Transverse colon (tissue), 4 donors: ENCODE data around the gene C19orf73. TPM values are rescaled to one million over a fixed set of nuclear protein-coding genes. Genes with fewer than 3 reads are reported as not detected.

Experiments used
- DNase-seq: peaks from one replicate; pipeline ENCODE4 v3.0.0-alpha.2; 2019
- H3K27ac ChIP-seq, 4 donors: fragments of 200-600 bp; sonication (generic); 2 replicates each; pipeline ENCODE4 v1.5.1; 2016 to 2018; ENCODE audit warnings: inconsistent platforms in 4 of 4
- H3K27me3 ChIP-seq: fragments of 200-600 bp; sonication (generic); 2 replicates; pipeline ENCODE4 v1.5.1; 2017; ENCODE audit warnings: inconsistent platforms
- H3K36me3 ChIP-seq, 4 donors: fragments of 200-600 bp; sonication (generic); 2 replicates each; pipeline ENCODE4 v1.5.1; 2017 to 2019; ENCODE audit warnings: inconsistent platforms in 4 of 4
- H3K4me1 ChIP-seq, 4 donors: fragments of 200-600 bp; sonication (generic); 2 replicates each; pipeline ENCODE4 v1.5.1; 2017 to 2020; ENCODE audit warnings: inconsistent platforms in 4 of 4
- H3K4me3 ChIP-seq, 4 donors: fragments of 200-600 bp; sonication (generic); 1 replicate in 1 of 4; 2 replicates in 3 of 4; pipeline versions ENCODE4 v1.5.1 to v1.6.1; 2017 to 2019; ENCODE audit warnings: inconsistent platforms in 4 of 4
- H3K9me3 ChIP-seq, 2 donors: fragments of 200-600 bp; sonication (generic); 2 replicates each; pipeline ENCODE4 v1.5.1; 2017 to 2019; ENCODE audit warnings: inconsistent platforms in 2 of 2
- CTCF ChIP-seq, 5 experiments: fragments of 200-600 bp in 3 of 5; fragments of 450-650 bp in 2 of 5; sonication (generic) in 3 of 5; IDR thresholded peaks; 1 replicate in 2 of 5; 2 replicates in 3 of 5; pipeline ENCODE4 v1.5.1; 2016 to 2017; ENCODE audit warnings: antibody characterized with exemption in 5 of 5, inconsistent platforms in 3 of 5, mild to moderate bottlenecking in 2 of 5, moderate library complexity in 1 of 5
- EP300 ChIP-seq: sonication (generic); formaldehyde crosslinking; IDR thresholded peaks from one replicate; pipeline ENCODE4 v1.6.1; 2017; ENCODE audit warnings: antibody characterized with exemption, low read depth
- POLR2A ChIP-seq: fragments of 450-650 bp; IDR thresholded peaks from one replicate; pipeline ENCODE4 v1.6.1; 2016; ENCODE audit warnings: antibody characterized with exemption, mild to moderate bottlenecking, moderate library complexity
- POLR2AphosphoS5 ChIP-seq, 3 donors: sonication (generic); formaldehyde crosslinking; IDR thresholded peaks; one replicate each; pipeline ENCODE4 v1.6.1; 2016; ENCODE audit warnings: antibody characterized with exemption in 3 of 3
- WGBS, 2 donors: methylation state at CpG; one replicate each; pipeline ENCODE4 v1.1.5; 2018; ENCODE audit warnings: low coverage in 1 of 2; 5-methylcytosine and 5-hydroxymethylcytosine counted together
- in situ Hi-C, 4 donors: fragments of 200-750 bp; cut with MboI; loops; one replicate each; pipeline versions ENCODE4 v1.15.0 to v1.15.1; 2017; ENCODE audit warnings: low sequenced_read_pairs in 3 of 4, low pct_ligation_motif_present in 1 of 4, low pct_unique_long_range_greater_than_20kb in 1 of 4
- intact Hi-C: fragments of 100-400 bp; cut with DNase I; formaldehyde crosslinking; loops from one replicate; pipeline ENCODE4 v1.15.1; 2023; ENCODE audit warnings: low total_unique reads
- total RNA-seq, 4 donors: library from RNA; depleted of rRNA; stranded (reverse); fragments of >200 nt; gene quantifications; one replicate each; pipeline ENCODE4 v1.1.0, GENCODE V29; 2016

C19orf73 gene
- total RNA-seq, 4 donors from 2014 or later, result 7.5 to 12.5 (median 8.2) TPM; not detected in 1

GRCh38 chr19:49103331-49104085 lies 15.4 kb downstream of the C19orf73 start:
- DNase-seq, result no peak
- no peak overlapping the region for H3K27ac ChIP-seq
- H3K27me3 ChIP-seq, result no peaks in the 10 kb centered on the region
- intact Hi-C loops, result no loop called here
- no peak for TF ChIP-seq EP300
- no peak for TF ChIP-seq POLR2A
- no peak for TF ChIP-seq CTCF (IDR thresholded peaks at IDR 0.05)
- TF ChIP-seq POLR2AphosphoS5 (IDR thresholded peaks at IDR 0.05), result no peak
- in situ Hi-C loops, result no loop called here
- H3K36me3 ChIP-seq, result peaks cover 0 to 73% (median 27%) of the 10 kb centered on the region in 4 donors
- 89% methylated on average over 33 of the region's 33 CpGs; no CpG with 5 or more reads in 1 of the 2 donors for WGBS, 2 donors
- H3K4me1 ChIP-seq, result no peaks in the 10 kb centered on the region
- no peak overlapping the region for H3K4me3 ChIP-seq
- H3K9me3 ChIP-seq, result no peaks in the 10 kb centered on the region

GRCh38 chr19:49102303-49102702 lies 16.6 kb downstream of the C19orf73 start:
- Histone ChIP-seq H3K9me3 (no peaks in the 10 kb centered on the region), H3K4me1 (peaks cover 0 to 3% (median 0%) of the 10 kb centered on the region in 4 donors), H3K4me3 (no peak overlapping the region), H3K27me3 (no peaks in the 10 kb centered on the region), H3K36me3 (peaks cover 0 to 65% (median 24%) of the 10 kb centered on the region in 4 donors), H3K27ac (no peak overlapping the region)
- TF ChIP-seq CTCF (IDR thresholded peaks at IDR 0.05), result no peak
- no peak for TF ChIP-seq POLR2A
- TF ChIP-seq EP300, result no peak
- TF ChIP-seq POLR2AphosphoS5 (IDR thresholded peaks at IDR 0.05), result no peak
- intact Hi-C loops, result no loop called here
- no peak for DNase-seq
- WGBS, 2 donors, result 86% methylated on average over 12 of the region's 12 CpGs; no CpG with 5 or more reads in 1 of the 2 donors
- in situ Hi-C loops, result no loop called here

GRCh38 chr19:49101160-49101559 lies 17.8 kb downstream of the C19orf73 start:
- intact Hi-C loops, result no loop called here
- TF ChIP-seq POLR2A, result no peak
- no peak for TF ChIP-seq EP300
- no peak for TF ChIP-seq POLR2AphosphoS5 (IDR thresholded peaks at IDR 0.05)
- TF ChIP-seq CTCF (IDR thresholded peaks at IDR 0.05), result no peak
- Histone ChIP-seq H3K4me1 (peaks cover 0 to 3% (median 0%) of the 10 kb centered on the region in 4 donors), H3K27me3 (no peaks in the 10 kb centered on the region), H3K27ac (no peak overlapping the region), H3K4me3 (no peak overlapping the region), H3K36me3 (peaks cover 0 to 70% (median 24%) of the 10 kb centered on the region in 4 donors), H3K9me3 (no peaks in the 10 kb centered on the region)
- 86 to 91% methylated on average over 7 to 12 of the region's 12 CpGs for WGBS, 2 donors
- no peak for DNase-seq
- in situ Hi-C loops, result no loop called here

GRCh38 chr19:49098795-49099194 lies 20.1 kb downstream of the C19orf73 start:
- 57 to 90% methylated on average over 2 to 4 of the region's 4 CpGs for WGBS, 2 donors
- intact Hi-C loops, result loop anchor here (5.0 kb wide), 2 partner anchors 49 to 104 kb away; no protein-coding TSS in a partner anchor
- in situ Hi-C loops, result loop anchor here (10.0 to 25.0 kb wide), 3 partner anchors 46 to 114 kb away; no protein-coding TSS in a partner anchor

More at GRCh38 chr19:49098795-49099194, 20.1 kb downstream of the C19orf73 start:
- no peaks in the 10 kb centered on the region for H3K9me3 ChIP-seq
- no peak for TF ChIP-seq POLR2A
- TF ChIP-seq CTCF (IDR thresholded peaks at IDR 0.05), result no peak
- TF ChIP-seq EP300, result no peak
- no peak for TF ChIP-seq POLR2AphosphoS5 (IDR thresholded peaks at IDR 0.05)
- no peak overlapping the region for H3K27ac ChIP-seq
- DNase-seq, result no peak
- peaks cover 0 to 63% (median 21%) of the 10 kb centered on the region in 4 donors for H3K36me3 ChIP-seq
- H3K4me1 ChIP-seq, result peaks cover 0 to 3% (median 0%) of the 10 kb centered on the region in 4 donors
- H3K27me3 ChIP-seq, result no peaks in the 10 kb centered on the region
- no peak overlapping the region for H3K4me3 ChIP-seq
